Calu3 (cell line): ENCODE data around the gene NGEF. TPM values are rescaled to one million over a fixed set of nuclear protein-coding genes. Genes with fewer than 3 reads are reported as not detected.

Source experiments
- BruUV-seq: library from RNA; stranded (reverse); fragments of 400-500 nt; replicated peaks from 2 replicates; lab custom pipeline; 2021; lab: Mats Ljungman, UMichigan
- CTCF ChIA-PET: fragments of 300-600 bp; sonication (Branson Sonifier 250); formaldehyde crosslinking; loops from one replicate; lab custom pipeline; 2022; ENCODE audit warnings: antibody characterized with exemption; lab: Charles Lee
- DNase-seq: peaks from one replicate; pipeline ENCODE4 v3.0.0; 2022
- H3K27ac Mint-ChIP-seq: one replicate; pipeline ENCODE4 v1.8.0; 2022; ENCODE audit warnings: mixed read lengths; ENCODE audit not compliant: unreplicated experiment
- H3K27me3 Mint-ChIP-seq: one replicate; pipeline ENCODE4 v1.8.0; 2022; ENCODE audit warnings: mixed read lengths; ENCODE audit not compliant: unreplicated experiment
- H3K36me3 Mint-ChIP-seq: one replicate; pipeline ENCODE4 v1.8.0; 2022; ENCODE audit warnings: mild to moderate bottlenecking, moderate library complexity, mixed read lengths; ENCODE audit not compliant: insufficient read depth, unreplicated experiment
- H3K4me1 Mint-ChIP-seq: one replicate; pipeline ENCODE4 v1.8.0; 2022; ENCODE audit warnings: mild to moderate bottlenecking, low read depth, mixed read lengths; ENCODE audit not compliant: unreplicated experiment
- H3K4me3 Mint-ChIP-seq: one replicate; pipeline ENCODE4 v1.8.0; 2022; ENCODE audit warnings: mild to moderate bottlenecking, low read depth, moderate library complexity, mixed read lengths; ENCODE audit not compliant: unreplicated experiment
- H3K9me3 Mint-ChIP-seq: one replicate; pipeline ENCODE4 v1.8.0; 2022; ENCODE audit warnings: low read depth, mixed read lengths; ENCODE audit not compliant: unreplicated experiment
- intact Hi-C: fragments of 100-400 bp; cut with micrococcal nuclease; formaldehyde crosslinking; loops from one replicate; pipeline ENCODE4 v1.10.0; 2022; ENCODE audit not compliant: unreplicated experiment
- total RNA-seq: library from RNA; stranded (reverse); gene quantifications from 2 replicates; pipeline ENCODE4 v1.2.3, GENCODE V29; 2022
- TF ChIP-seq, protein P1 (sequence below): fragments of 200-600 bp; IDR thresholded peaks from one replicate; pipeline ENCODE4 v1.8.0; 2022; ENCODE audit warnings: antibody characterized with exemption; ENCODE audit not compliant: unreplicated experiment

NGEF gene
- total RNA-seq, 1 experiment from 2014 or later, result 1.7 TPM

DNA sequence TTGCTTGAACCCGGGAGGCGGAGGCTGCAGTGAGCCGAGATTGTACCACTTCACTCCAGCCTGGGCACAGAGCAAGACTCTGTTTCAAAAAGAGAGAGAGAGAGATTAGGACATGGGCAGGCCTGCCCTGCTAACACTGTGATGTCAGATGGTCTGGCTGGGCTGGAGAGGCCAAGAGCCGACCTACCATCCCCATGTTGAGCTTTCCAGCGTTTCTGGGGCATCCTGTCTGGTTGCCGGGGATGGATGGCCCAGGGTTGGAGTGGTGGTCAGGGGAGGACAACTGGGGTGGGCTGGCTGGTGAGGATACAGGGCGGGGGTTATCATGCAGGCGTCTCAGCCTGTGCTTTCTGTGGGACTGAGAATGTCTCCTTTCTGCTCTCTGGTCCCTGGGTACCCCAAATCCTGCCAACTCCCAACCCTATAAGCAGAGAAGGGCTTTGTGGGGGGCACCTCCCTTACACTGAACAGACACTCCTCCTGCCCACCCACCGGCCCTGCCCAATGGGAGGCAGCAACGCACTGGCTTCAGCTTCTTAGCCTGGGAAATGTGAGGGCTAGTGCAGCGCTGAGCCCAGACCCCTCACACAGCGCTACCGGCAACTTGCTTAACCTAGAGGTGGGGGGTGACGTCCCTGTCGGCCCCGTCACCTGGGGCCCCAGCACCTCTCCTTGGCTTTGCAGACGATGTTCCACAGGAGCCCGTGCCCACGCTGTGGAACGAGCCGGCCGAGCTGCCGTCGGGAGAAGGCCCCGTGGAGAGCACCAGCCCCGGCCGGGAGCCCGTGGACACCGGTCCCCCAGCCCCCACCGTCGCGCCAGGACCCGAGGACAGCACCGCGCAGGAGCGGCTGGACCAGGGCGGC, 137.6 kb downstream of the NGEF start:
- no TSS peak for BruUV-seq
- Mint-ChIP-seq H3K4me1 (peaks cover 18% of the 10 kb centered on the region), H3K27ac (no peak overlapping the region), H3K36me3 (peaks cover 34% of the 10 kb centered on the region), H3K27me3 (no peaks in the 10 kb centered on the region), H3K4me3 (peak overlapping the region; percentile 67), H3K9me3 (no peaks in the 10 kb centered on the region)
- CTCF ChIA-PET, result no interaction called here
- no peak for DNase-seq
- TF ChIP-seq, protein P1, sequence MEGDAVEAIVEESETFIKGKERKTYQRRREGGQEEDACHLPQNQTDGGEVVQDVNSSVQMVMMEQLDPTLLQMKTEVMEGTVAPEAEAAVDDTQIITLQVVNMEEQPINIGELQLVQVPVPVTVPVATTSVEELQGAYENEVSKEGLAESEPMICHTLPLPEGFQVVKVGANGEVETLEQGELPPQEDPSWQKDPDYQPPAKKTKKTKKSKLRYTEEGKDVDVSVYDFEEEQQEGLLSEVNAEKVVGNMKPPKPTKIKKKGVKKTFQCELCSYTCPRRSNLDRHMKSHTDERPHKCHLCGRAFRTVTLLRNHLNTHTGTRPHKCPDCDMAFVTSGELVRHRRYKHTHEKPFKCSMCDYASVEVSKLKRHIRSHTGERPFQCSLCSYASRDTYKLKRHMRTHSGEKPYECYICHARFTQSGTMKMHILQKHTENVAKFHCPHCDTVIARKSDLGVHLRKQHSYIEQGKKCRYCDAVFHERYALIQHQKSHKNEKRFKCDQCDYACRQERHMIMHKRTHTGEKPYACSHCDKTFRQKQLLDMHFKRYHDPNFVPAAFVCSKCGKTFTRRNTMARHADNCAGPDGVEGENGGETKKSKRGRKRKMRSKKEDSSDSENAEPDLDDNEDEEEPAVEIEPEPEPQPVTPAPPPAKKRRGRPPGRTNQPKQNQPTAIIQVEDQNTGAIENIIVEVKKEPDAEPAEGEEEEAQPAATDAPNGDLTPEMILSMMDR, result no peak
- intact Hi-C loops, result no loop called here

DNA sequence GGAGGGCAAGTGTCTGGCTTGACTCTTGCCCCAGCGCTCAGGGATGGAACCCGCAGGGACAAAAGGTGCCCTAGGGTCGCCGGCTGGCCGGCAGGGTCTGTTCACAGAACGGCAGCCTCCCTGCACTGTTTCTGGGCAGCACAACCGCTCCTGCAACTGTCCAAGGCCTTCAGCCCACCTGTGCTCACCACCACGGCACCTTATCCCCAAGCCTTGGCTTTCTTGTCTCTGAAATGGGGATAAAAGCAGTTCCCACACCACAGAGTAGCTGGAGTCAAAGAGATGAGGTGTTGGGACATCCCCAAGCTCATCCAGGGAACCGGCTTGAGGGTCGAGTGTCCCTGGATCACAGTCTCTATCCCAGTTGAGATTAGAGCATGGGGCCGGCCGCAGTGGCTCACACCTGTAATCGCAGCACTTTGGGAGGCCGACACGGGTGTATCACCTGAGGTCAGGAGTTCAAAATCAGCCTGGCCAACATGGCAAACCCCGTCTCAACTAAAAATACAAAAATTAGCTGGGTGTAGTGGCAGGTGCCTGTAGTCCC, 138.3 kb downstream of the NGEF start:
- no TSS peak for BruUV-seq
- DNase-seq, result no peak
- Mint-ChIP-seq H3K27ac (no peak overlapping the region), H3K9me3 (no peaks in the 10 kb centered on the region), H3K4me1 (peaks cover 18% of the 10 kb centered on the region), H3K27me3 (no peaks in the 10 kb centered on the region), H3K36me3 (peaks cover 34% of the 10 kb centered on the region), H3K4me3 (peak overlapping the region; percentile 67)
- CTCF ChIA-PET, result interaction anchor here (1.1 kb wide), 1 partner anchor 17 kb away, joined by 3 read pairs; no protein-coding TSS in a partner anchor
- intact Hi-C loops, result no loop called here
- TF ChIP-seq, protein P1, result no peak

DNA sequence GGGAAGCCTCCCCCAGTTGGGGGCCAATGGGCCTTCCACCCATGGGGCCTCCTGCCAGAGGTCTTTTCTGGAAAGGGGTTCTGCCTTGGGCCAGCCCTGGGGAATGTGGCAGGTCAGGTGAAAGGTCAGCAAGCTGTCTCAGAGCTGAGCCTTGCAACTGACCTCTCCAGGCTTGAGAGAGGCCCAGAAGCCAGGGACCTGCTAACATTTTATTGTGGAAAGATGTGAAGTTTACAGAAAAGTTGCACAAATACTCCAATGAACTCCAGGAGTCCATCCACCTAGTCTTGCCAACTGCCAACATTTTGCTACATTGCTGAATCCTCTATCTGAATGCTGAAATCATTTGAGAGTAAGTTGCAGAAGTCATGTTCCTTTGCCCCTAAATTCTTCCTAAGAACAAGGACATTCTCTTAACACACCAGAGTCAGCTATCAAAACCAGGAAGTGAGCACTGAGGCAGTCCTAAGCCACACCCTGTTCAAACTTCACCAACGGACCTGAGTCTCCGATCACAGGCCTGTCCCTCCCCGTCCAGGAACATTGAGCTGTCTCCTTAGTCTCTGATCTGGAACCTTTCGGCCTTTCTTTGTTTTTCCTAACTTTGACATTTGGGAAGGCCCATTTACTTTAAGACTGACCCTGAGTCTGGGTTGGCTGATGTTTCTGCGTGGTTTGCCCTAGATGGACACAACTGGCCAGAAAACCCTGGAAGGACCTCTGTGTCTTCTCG, 139.0 kb downstream of the NGEF start:
- CTCF ChIA-PET, result interaction anchor here (1.1 kb wide), 1 partner anchor 17 kb away, joined by 3 read pairs; no protein-coding TSS in a partner anchor

More for the DNA sequence above, 139.0 kb downstream of the NGEF start:
- Mint-ChIP-seq H3K27me3 (no peaks in the 10 kb centered on the region), H3K4me1 (peaks cover 18% of the 10 kb centered on the region), H3K4me3 (no peak overlapping the region), H3K9me3 (no peaks in the 10 kb centered on the region), H3K27ac (no peak overlapping the region), H3K36me3 (peaks cover 34% of the 10 kb centered on the region)
- intact Hi-C loops, result no loop called here
- TF ChIP-seq, protein P1, result no peak
- BruUV-seq, result no TSS peak
- peak; percentile 31 for DNase-seq
